HEK293T (cell line): ENCODE data around the gene PPM1L.

Experiments used
- CTCF ChIA-PET: fragments of 350-600 bp; formaldehyde crosslinking; extraction: SDS; loops from one replicate; lab custom pipeline; 2021; ENCODE audit warnings: antibody characterized with exemption, inconsistent platforms; lab: Yijun Ruan, JAX
- POLR2A ChIA-PET: fragments of 350-600 bp; formaldehyde crosslinking; extraction: SDS; loops from one replicate; lab custom pipeline; 2020; ENCODE audit warnings: antibody characterized with exemption, inconsistent platforms; lab: Yijun Ruan, JAX
- DNase-seq: peaks from one replicate; pipeline ENCODE4 v3.0.0; 2012; ENCODE audit warnings: mixed read lengths; ENCODE audit errors: extremely low spot score
- ARNT ChIP-seq: fragments of 450-650 bp; IDR thresholded peaks from 2 replicates; pipeline ENCODE4 v1.6.1; 2017; ENCODE audit warnings: mild to moderate bottlenecking
- BHLHE40 ChIP-seq: fragments of 450-650 bp; IDR thresholded peaks from 2 replicates; pipeline ENCODE4 v1.6.1; 2016; ENCODE audit warnings: mild to moderate bottlenecking, moderate library complexity, borderline replicate concordance
- CTBP1 ChIP-seq: fragments of 450-650 bp; IDR thresholded peaks from 2 replicates; pipeline ENCODE4 v1.6.1; 2016; ENCODE audit warnings: borderline replicate concordance
- ELF4 ChIP-seq: fragments of 450-650 bp; IDR thresholded peaks from 2 replicates; pipeline ENCODE4 v1.6.1; 2017; ENCODE audit warnings: antibody characterized with exemption
- FOXA1 ChIP-seq: fragments of 450-650 bp; IDR thresholded peaks from 2 replicates; pipeline ENCODE4 v1.6.1; 2016; ENCODE audit warnings: mild to moderate bottlenecking
- FOXK2 ChIP-seq: fragments of 450-650 bp; IDR thresholded peaks from 2 replicates; pipeline ENCODE4 v1.6.1; 2016; ENCODE audit warnings: mild to moderate bottlenecking
- FOXM1 ChIP-seq: fragments of 450-650 bp; IDR thresholded peaks from 2 replicates; pipeline ENCODE4 v1.6.1; 2017; ENCODE audit warnings: mild to moderate bottlenecking, borderline replicate concordance
- HDGF ChIP-seq: fragments of 450-650 bp; IDR thresholded peaks from 2 replicates; pipeline ENCODE4 v1.6.1; 2017; ENCODE audit warnings: antibody characterized with exemption, borderline replicate concordance
- L3MBTL2 ChIP-seq: fragments of 450-650 bp; conservative IDR thresholded peaks from 2 replicates; pipeline ENCODE4 v1.6.1; 2016; ENCODE audit warnings: mild to moderate bottlenecking
- LEF1 ChIP-seq: fragments of 450-650 bp; IDR thresholded peaks from 2 replicates; pipeline ENCODE4 v1.6.1; 2017; ENCODE audit warnings: mild to moderate bottlenecking, borderline replicate concordance
- NFRKB ChIP-seq: fragments of 450-650 bp; IDR thresholded peaks from 2 replicates; pipeline ENCODE4 v1.6.1; 2016; ENCODE audit warnings: mild to moderate bottlenecking, moderate library complexity
- PKNOX1 ChIP-seq: fragments of 450-650 bp; IDR thresholded peaks from 2 replicates; pipeline ENCODE4 v1.6.1; 2016
- SP1 ChIP-seq: fragments of 450-650 bp; IDR thresholded peaks from 2 replicates; pipeline ENCODE4 v1.6.1; 2017
- SUZ12 ChIP-seq: fragments of 450-650 bp; IDR thresholded peaks from 2 replicates; pipeline ENCODE4 v1.6.1; 2016; ENCODE audit warnings: mild to moderate bottlenecking
- TARDBP ChIP-seq: fragments of 450-650 bp; IDR thresholded peaks from 2 replicates; pipeline ENCODE4 v1.6.1; 2016
- ZNF384 ChIP-seq: fragments of 450-650 bp; IDR thresholded peaks from 2 replicates; pipeline ENCODE4 v1.6.1; 2016

The PPM1L gene

GRCh38 chr3:160911411-160911810 lies 155.4 kb downstream of the PPM1L start:
- POLR2A ChIA-PET = no interaction called here
- TF ChIP-seq FOXK2 = no peak
- TF ChIP-seq PKNOX1 = no peak
- TF ChIP-seq ZNF384 = no peak
- TF ChIP-seq ARNT = no peak
- no peak for TF ChIP-seq L3MBTL2
- TF ChIP-seq LEF1 = no peak
- no peak for TF ChIP-seq FOXA1
- TF ChIP-seq ELF4 = no peak
- no peak for TF ChIP-seq CTBP1
- TF ChIP-seq SP1 = no peak
- no peak for TF ChIP-seq BHLHE40
- no peak for TF ChIP-seq FOXM1
- no peak for TF ChIP-seq NFRKB
- no peak for DNase-seq
- CTCF ChIA-PET = no interaction called here

- TF ChIP-seq ARNT (no peak), FOXA1 (no peak), NFRKB (no peak), ZNF384 (no peak), L3MBTL2 (no peak), SP1 (no peak), BHLHE40 (no peak), CTBP1 (no peak), FOXM1 (no peak), SUZ12 (no peak), ELF4 (no peak), HDGF (no peak), PKNOX1 (no peak), FOXK2 (no peak)
- ChIA-PET CTCF (interaction anchor here (0.8 kb wide), 2 partner anchors 12 to 188 kb away, joined by 3 read pairs; no protein-coding TSS in a partner anchor), POLR2A (no interaction called here)
- no peak for DNase-seq
Measured at GRCh38 chr3:160916472-160916871, 160.4 kb downstream of the PPM1L start.

GRCh38 chr3:160919942-160920341 lies 163.9 kb downstream of the PPM1L start:
- POLR2A ChIA-PET = no interaction called here
- no peak for DNase-seq
- CTCF ChIA-PET = interaction anchor here (1.0 kb wide), 1 partner anchor 233 kb away, joined by 3 read pairs; no protein-coding TSS in a partner anchor
- TF ChIP-seq ARNT (no peak), SP1 (no peak), L3MBTL2 (no peak), FOXM1 (no peak), SUZ12 (no peak), TARDBP (no peak), ELF4 (no peak), BHLHE40 (no peak), CTBP1 (no peak), PKNOX1 (no peak), FOXK2 (no peak)

- CTCF ChIA-PET = interaction anchor here (0.6 to 1.0 kb wide), 2 partner anchors 10 to 234 kb away, joined by 3 read pairs; no protein-coding TSS in a partner anchor
- TF ChIP-seq ZNF384 (no peak), SUZ12 (no peak), FOXK2 (no peak), HDGF (no peak), L3MBTL2 (no peak), LEF1 (no peak), ARNT (no peak), ELF4 (no peak), BHLHE40 (no peak), FOXA1 (no peak), PKNOX1 (no peak)
- POLR2A ChIA-PET = no interaction called here
- peak; percentile 64 for DNase-seq
Measured at GRCh38 chr3:160921020-160921635, 165.1 kb downstream of the PPM1L start.

- ChIA-PET POLR2A (no interaction called here), CTCF (no interaction called here)
- DNase-seq = no peak
- TF ChIP-seq FOXA1 (no peak), HDGF (no peak), FOXK2 (no peak), CTBP1 (no peak), TARDBP (no peak), NFRKB (no peak), LEF1 (no peak), ZNF384 (no peak), BHLHE40 (no peak), PKNOX1 (no peak), ARNT (no peak), L3MBTL2 (no peak), FOXM1 (no peak), SP1 (no peak), SUZ12 (no peak), ELF4 (no peak)
Measured at GRCh38 chr3:160924776-160925175, 168.7 kb downstream of the PPM1L start.
